Subcutaneous abdominal adipose tissue (tissue), 5 donors: ENCODE measurements around the gene KLF15.

Experiments
- H3K27ac ChIP-seq: one replicate; pipeline ENCODE4 v1.7.0; 2013; ENCODE audit warnings: low read depth, mild to moderate bottlenecking, inconsistent platforms, low read length, moderate library complexity
- H3K27me3 ChIP-seq, 5 donors: one replicate each; pipeline ENCODE4 v1.7.0; 2013; ENCODE audit warnings: low read length in 5 of 5, inconsistent platforms in 1 of 5; ENCODE audit not compliant: control insufficient read depth in 5 of 5, insufficient read depth in 4 of 5
- H3K36me3 ChIP-seq, 5 donors: one replicate each; pipeline ENCODE4 v1.7.0; 2013; ENCODE audit warnings: low read length in 5 of 5; ENCODE audit not compliant: control insufficient read depth in 5 of 5, insufficient read depth in 5 of 5
- H3K4me1 ChIP-seq, 5 donors: one replicate each; pipeline ENCODE4 v1.7.0; 2013; ENCODE audit warnings: low read length in 5 of 5, mild to moderate bottlenecking in 3 of 5, moderate library complexity in 1 of 5; ENCODE audit not compliant: control insufficient read depth in 5 of 5, insufficient read depth in 5 of 5
- H3K4me3 ChIP-seq, 5 donors: one replicate each; pipeline ENCODE4 v1.7.0; 2013; ENCODE audit warnings: low read length in 5 of 5, low read depth in 1 of 5
- H3K9ac ChIP-seq, 5 donors: one replicate each; pipeline ENCODE4 v1.7.0; 2013; ENCODE audit warnings: low read length in 5 of 5, mild to moderate bottlenecking in 4 of 5, moderate library complexity in 3 of 5
- H3K9me3 ChIP-seq, 5 donors: one replicate each; pipeline ENCODE4 v1.7.0; 2013; ENCODE audit warnings: low read length in 5 of 5; ENCODE audit not compliant: control insufficient read depth in 5 of 5
- donor health status: healthy.
- donor health status: healthy.
- donor health status: healthy.
- donor health status: healthy.
- donor health status: healthy.

KLF15 gene

GRCh38 chr3:126373682-126374601, 16.7 kb upstream of the KLF15 start:
- peak overlapping the region; percentile 80 for H3K27ac ChIP-seq

DNA sequence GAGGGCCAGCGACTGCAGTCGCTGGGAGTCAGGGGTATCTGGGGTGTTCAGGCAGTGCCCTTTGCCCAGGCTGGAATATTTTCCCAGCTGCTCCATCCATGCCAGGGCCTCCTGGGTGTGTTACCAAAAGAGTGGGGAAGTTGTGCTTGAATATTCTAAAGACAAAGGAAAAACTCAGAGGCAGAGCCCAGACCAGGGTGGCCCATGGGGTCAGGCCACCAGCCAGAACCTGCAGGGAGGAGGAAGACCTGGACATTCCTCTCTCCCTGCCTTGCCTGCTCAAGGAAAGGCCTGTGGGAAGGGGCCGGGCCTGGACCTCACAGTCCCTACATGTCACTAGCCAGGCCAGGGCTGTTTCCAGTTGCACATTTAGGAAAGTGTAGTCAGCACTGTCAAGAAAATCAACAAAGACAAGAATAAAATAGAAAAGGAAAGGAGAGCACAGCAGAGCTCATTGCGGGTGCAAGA, 16.0 kb upstream of the KLF15 start:
- Histone ChIP-seq H3K27me3 (no peaks in the 10 kb centered on the region), H3K4me1 (peaks cover 7 to 50% (median 46%) of the 10 kb centered on the region in 5 donors), H3K4me3 (no peak overlapping the region), H3K27ac (no peak overlapping the region), H3K9me3 (no peaks in the 10 kb centered on the region), H3K36me3 (no peaks in the 10 kb centered on the region), H3K9ac (no peak overlapping the region)

More at GRCh38 chr3:126373682-126374601, 16.7 kb upstream of the KLF15 start:
- no peaks in the 10 kb centered on the region for H3K9me3 ChIP-seq
- H3K9ac ChIP-seq, result peak overlapping the region in 1 of 5 donors; percentile 5
- H3K27me3 ChIP-seq, result no peaks in the 10 kb centered on the region
- H3K4me3 ChIP-seq, result peak overlapping the region in 1 of 5 donors; percentile 16
- peaks cover 7 to 51% (median 46%) of the 10 kb centered on the region in 5 donors for H3K4me1 ChIP-seq
- no peaks in the 10 kb centered on the region for H3K36me3 ChIP-seq

DNA sequence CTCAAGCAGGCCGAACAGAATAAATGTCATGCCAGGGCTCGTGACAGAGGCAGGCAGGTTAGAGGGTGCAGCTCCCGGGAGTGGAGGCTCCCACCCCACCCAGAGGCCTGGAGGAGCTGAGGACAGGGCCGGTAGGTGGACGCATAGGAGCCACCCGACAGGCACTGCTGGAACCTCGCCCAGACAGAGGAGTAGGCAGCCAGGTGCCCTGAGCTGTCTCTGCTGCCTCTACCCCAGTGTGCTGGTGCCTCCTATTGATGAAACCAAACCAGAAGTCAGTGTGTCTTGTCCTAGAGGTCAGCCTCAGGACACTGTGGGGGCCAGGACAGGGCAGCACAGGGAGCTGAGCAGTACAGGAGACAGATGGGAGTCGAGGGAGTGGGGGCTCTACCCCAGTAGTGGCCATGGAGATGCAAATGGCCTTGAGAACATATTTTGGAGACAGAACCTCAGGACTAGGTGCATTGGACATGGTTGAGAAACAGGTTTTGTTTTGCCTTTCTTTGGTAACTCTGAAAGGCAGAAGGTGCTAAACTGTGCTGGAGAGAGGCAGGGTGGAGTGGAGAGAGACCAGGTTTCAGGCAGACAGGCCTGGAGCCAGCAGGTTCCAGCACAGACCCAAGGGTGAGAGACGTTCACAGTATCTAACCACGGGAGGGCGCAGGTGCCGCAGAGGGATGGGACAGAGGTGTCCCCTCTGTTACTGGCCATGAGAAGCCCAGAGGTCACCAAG, 15.4 kb upstream of the KLF15 start:
- H3K9me3 ChIP-seq, result no peaks in the 10 kb centered on the region
- no peaks in the 10 kb centered on the region for H3K27me3 ChIP-seq

DNA sequence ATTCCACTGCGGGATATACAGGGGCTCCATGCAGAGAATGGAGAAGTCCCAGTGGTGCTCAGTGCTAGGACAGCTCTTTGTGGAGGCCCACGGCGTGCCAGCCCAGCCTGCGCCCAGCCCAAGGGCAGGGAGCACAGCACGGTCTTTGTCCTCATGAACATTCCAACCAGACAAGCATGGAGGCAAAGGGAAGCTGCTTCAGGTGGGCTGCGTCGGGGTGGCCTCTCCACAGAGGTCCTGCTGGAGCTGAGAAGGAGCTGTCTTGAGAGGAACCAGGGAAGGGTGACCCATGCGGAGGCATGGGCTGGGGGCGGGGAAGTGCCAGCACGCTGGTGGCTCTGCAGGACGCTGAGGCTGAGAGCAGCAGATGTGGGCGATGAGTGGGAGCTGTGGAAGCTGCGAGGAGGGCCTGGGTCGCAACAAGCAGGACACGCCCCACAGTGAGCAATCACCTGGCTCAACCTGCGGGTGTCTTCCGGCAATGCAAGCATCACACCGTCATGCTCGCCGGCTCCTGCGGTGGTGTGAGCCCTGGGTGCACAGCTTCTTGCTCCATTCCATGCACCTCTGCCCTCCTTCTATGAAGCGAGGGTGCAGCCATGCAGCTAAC, 14.0 kb upstream of the KLF15 start:
- H3K9ac ChIP-seq, result no peak overlapping the region
- H3K27ac ChIP-seq, result no peak overlapping the region
- no peaks in the 10 kb centered on the region for H3K36me3 ChIP-seq

More for the DNA sequence above, 15.4 kb upstream of the KLF15 start:
- no peak overlapping the region for H3K4me3 ChIP-seq
- no peaks in the 10 kb centered on the region for H3K36me3 ChIP-seq
- H3K4me1 ChIP-seq, result peaks cover 7 to 50% (median 46%) of the 10 kb centered on the region in 5 donors
- H3K9ac ChIP-seq, result no peak overlapping the region
- H3K27ac ChIP-seq, result no peak overlapping the region

DNA sequence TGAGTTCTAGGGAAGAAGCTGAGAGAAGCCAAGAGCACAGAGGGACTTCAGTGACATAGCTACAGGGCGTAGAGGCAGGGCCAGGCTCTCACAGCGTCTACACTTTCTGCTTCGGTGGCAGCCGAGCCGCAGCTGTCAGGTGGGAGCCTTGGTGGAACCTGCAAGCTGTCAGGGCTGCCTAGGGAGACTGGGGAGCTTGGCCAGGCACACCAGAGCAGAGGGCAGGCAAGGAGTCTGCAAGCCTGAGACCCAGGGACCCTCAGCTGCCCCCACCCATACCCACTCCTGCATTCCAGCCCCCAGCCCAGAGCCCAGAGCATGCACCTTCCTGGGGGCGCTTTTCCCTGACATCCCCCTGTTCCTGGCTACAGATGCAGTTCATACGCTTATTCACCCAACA, 13.4 kb upstream of the KLF15 start:
- no peak overlapping the region for H3K27ac ChIP-seq
- H3K9me3 ChIP-seq, result no peaks in the 10 kb centered on the region
- no peaks in the 10 kb centered on the region for H3K27me3 ChIP-seq
- no peak overlapping the region for H3K9ac ChIP-seq
- H3K4me3 ChIP-seq, result no peak overlapping the region
- H3K4me1 ChIP-seq, result peaks cover 7 to 39% (median 32%) of the 10 kb centered on the region in 5 donors
- no peaks in the 10 kb centered on the region for H3K36me3 ChIP-seq

More for the DNA sequence above, 14.0 kb upstream of the KLF15 start:
- H3K9me3 ChIP-seq, result no peaks in the 10 kb centered on the region
- no peak overlapping the region for H3K4me3 ChIP-seq
- no peaks in the 10 kb centered on the region for H3K27me3 ChIP-seq
- peaks cover 7 to 44% (median 38%) of the 10 kb centered on the region in 5 donors for H3K4me1 ChIP-seq

DNA sequence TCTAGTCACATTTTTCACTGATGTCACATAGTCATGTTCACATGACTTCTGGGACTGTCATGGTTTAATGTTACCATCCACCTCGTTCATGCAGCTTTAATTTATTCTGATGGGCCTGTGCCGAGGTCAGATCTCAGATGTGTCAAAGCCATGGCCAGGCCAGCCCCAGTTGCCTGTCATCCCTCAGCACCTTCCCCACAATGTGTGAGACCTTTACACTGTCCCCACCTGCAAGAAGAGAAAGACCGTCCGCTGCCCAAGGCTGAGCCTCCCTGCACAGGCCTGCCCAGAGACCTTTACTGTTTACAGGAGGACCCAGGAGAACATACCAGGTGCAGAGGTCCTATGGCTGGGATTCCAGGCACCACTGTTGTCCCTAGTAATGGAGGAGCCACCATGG, 12.8 kb upstream of the KLF15 start:
- Histone ChIP-seq H3K9ac (no peak overlapping the region), H3K27me3 (no peaks in the 10 kb centered on the region), H3K36me3 (no peaks in the 10 kb centered on the region), H3K4me1 (peaks cover 7 to 38% (median 27%) of the 10 kb centered on the region in 5 donors), H3K27ac (no peak overlapping the region), H3K9me3 (no peaks in the 10 kb centered on the region), H3K4me3 (no peak overlapping the region)

- Histone ChIP-seq H3K27ac (no peak overlapping the region), H3K9me3 (no peaks in the 10 kb centered on the region)
These were observed 12.3 kb upstream of the KLF15 start for GRCh38 chr3:126369490-126369889.

GRCh38 chr3:126367316-126367805, 10.2 kb upstream of the KLF15 start:
- H3K27ac ChIP-seq, result no peak overlapping the region
- H3K27me3 ChIP-seq, result no peaks in the 10 kb centered on the region
- no peaks in the 10 kb centered on the region for H3K9me3 ChIP-seq
- H3K36me3 ChIP-seq, result no peaks in the 10 kb centered on the region
- no peak overlapping the region for H3K9ac ChIP-seq
- H3K4me3 ChIP-seq, result no peak overlapping the region
- peaks cover 0 to 11% (median 0%) of the 10 kb centered on the region in 5 donors for H3K4me1 ChIP-seq

More at GRCh38 chr3:126369490-126369889, 12.3 kb upstream of the KLF15 start:
- Histone ChIP-seq H3K27me3 (no peaks in the 10 kb centered on the region), H3K4me3 (no peak overlapping the region), H3K9ac (no peak overlapping the region), H3K4me1 (peaks cover 6 to 32% (median 21%) of the 10 kb centered on the region in 5 donors), H3K36me3 (no peaks in the 10 kb centered on the region)

GRCh38 chr3:126365351-126366277, 8.4 kb upstream of the KLF15 start:
- Histone ChIP-seq H3K4me1 (peaks cover 0 to 10% (median 0%) of the 10 kb centered on the region in 5 donors), H3K9me3 (no peaks in the 10 kb centered on the region), H3K36me3 (no peaks in the 10 kb centered on the region)

More at GRCh38 chr3:126365351-126366277, 8.4 kb upstream of the KLF15 start:
- no peak overlapping the region for H3K27ac ChIP-seq
- H3K9ac ChIP-seq, result no peak overlapping the region
- no peak overlapping the region for H3K4me3 ChIP-seq
- peaks cover 0 to 6% (median 0%) of the 10 kb centered on the region in 5 donors for H3K27me3 ChIP-seq
